Rectal smooth muscle tissue (tissue), 1 donor: Measurements from ENCODE around the gene BOD1L1.
A peak's percentile ranks its signal among the peaks of the same experiment; 100 is the strongest.

ENCODE experiments used
- H3K27ac ChIP-seq: one replicate; pipeline ENCODE4 v1.7.0; 2013; ENCODE audit warnings: low read depth, low read length, inconsistent platforms
- H3K27me3 ChIP-seq: one replicate; pipeline ENCODE4 v1.7.0; 2013; ENCODE audit warnings: low read length; ENCODE audit not compliant: control insufficient read depth, insufficient read depth
- H3K36me3 ChIP-seq: one replicate; pipeline ENCODE4 v1.7.0; 2013; ENCODE audit warnings: low read length; ENCODE audit not compliant: control insufficient read depth, insufficient read depth
- H3K4me1 ChIP-seq: one replicate; pipeline ENCODE4 v1.7.0; 2013; ENCODE audit warnings: low read length; ENCODE audit not compliant: control insufficient read depth, insufficient read depth
- H3K4me3 ChIP-seq: one replicate; pipeline ENCODE4 v1.7.0; 2013; ENCODE audit warnings: low read length
- H3K9ac ChIP-seq: one replicate; pipeline ENCODE4 v1.7.0; 2013; ENCODE audit warnings: low read length

The BOD1L1 gene

GRCh38 chr4:13642170-13642950 lies 14.8 kb upstream of the BOD1L1 start:
- Histone ChIP-seq H3K27me3 (no peaks in the 10 kb centered on the region), H3K4me1 (no peaks in the 10 kb centered on the region), H3K36me3 (no peaks in the 10 kb centered on the region), H3K4me3 (no peak overlapping the region), H3K27ac (no peak overlapping the region), H3K9ac (no peak overlapping the region)

DNA sequence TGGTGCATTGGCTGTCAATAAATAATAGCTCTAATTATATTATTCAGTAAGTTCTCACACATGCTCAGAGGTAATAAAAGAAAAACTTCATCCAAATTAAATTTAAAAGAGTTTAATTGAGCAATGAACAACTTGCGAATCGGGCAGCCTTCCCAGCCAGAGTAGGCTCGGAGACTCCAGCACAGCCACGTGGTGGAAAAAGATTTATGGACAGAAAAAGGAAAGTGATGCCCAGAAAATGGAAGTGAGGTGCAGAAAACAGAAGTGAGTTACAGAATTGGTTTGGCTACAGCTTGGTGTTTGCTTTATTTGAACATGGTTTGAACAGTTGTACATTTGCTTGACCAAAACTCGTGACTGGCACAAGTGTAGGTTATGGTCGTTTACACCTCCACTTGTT lies 13.6 kb upstream of the BOD1L1 start:
- no peaks in the 10 kb centered on the region for H3K36me3 ChIP-seq
- no peaks in the 10 kb centered on the region for H3K27me3 ChIP-seq
- H3K9ac ChIP-seq, result no peak overlapping the region
- H3K4me1 ChIP-seq, result no peaks in the 10 kb centered on the region
- no peak overlapping the region for H3K4me3 ChIP-seq
- H3K27ac ChIP-seq, result no peak overlapping the region

GRCh38 chr4:13640149-13640940 lies 12.8 kb upstream of the BOD1L1 start:
- Histone ChIP-seq H3K9ac (no peak overlapping the region), H3K27me3 (no peaks in the 10 kb centered on the region), H3K27ac (no peak overlapping the region), H3K4me3 (no peak overlapping the region), H3K4me1 (no peaks in the 10 kb centered on the region), H3K36me3 (no peaks in the 10 kb centered on the region)

GRCh38 chr4:13635286-13635799 lies 7.8 kb upstream of the BOD1L1 start:
- Histone ChIP-seq H3K27ac (no peak overlapping the region), H3K36me3 (no peaks in the 10 kb centered on the region), H3K4me3 (no peak overlapping the region), H3K4me1 (no peaks in the 10 kb centered on the region), H3K9ac (no peak overlapping the region), H3K27me3 (no peaks in the 10 kb centered on the region)

DNA sequence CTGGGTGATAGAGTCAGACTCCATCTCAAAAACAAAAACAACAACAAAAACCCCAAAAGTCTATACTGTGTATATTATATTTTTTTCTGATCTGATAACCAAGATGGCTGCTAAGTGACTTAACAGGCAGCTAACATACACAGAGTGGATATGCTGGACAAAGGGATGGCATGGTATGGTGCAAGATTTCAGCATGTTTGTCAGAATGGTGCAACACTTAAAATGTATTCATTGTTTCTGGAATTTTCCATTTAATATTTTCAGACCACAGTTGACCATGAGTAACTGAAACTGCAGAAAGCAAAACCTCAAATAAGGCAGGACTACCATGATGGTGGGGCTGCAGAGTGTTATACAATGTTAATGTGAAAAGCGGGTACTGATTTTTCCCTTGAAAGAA lies 6.1 kb upstream of the BOD1L1 start:
- Histone ChIP-seq H3K4me1 (no peaks in the 10 kb centered on the region), H3K27ac (no peak overlapping the region), H3K9ac (no peak overlapping the region), H3K36me3 (no peaks in the 10 kb centered on the region), H3K27me3 (no peaks in the 10 kb centered on the region), H3K4me3 (no peak overlapping the region)

- Histone ChIP-seq H3K9ac (peak overlapping the region; percentile 94), H3K4me3 (peak overlapping the region; percentile 98), H3K36me3 (no peaks in the 10 kb centered on the region), H3K27ac (peak overlapping the region; percentile 92), H3K27me3 (no peaks in the 10 kb centered on the region), H3K4me1 (peaks cover 11% of the 10 kb centered on the region)
Measured at GRCh38 chr4:13627178-13627605, 333 bp downstream of the BOD1L1 start.

DNA sequence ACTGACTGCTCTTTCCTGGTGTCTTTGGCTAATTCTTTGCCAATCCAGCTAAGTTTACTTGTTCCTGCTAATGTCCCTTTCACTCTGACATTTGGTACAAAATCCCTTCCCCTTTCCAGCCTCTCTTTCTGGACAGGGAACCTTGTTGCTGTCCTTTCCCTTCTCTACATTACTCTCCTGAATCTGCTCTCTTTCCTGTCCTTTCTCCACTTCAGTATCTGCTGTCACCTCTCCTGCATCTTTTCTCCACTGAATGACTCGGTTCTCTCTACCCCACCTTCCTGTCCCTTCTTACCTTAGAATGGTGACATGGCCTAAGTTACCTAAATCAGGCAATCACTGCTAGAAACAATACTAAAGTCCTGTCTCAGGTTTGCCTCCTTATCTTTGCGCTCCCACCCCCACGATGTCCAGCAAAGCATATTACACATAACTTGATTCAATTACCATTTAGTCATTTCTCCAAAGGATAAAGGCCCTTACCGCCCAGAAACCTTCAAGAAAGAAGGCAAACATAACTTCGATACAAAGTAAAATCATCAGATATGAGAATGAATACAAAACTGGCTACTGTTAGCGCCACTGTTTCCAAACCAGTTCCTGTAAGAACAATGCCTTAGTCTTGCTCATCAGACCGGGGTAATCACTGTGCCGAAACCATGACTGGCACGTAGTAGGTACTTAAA lies 890 bp downstream of the BOD1L1 start:
- H3K9ac ChIP-seq, result peak overlapping the region; percentile 57
- H3K4me3 ChIP-seq, result peak overlapping the region; percentile 98
- no peak overlapping the region for H3K27ac ChIP-seq
- peaks cover 11% of the 10 kb centered on the region for H3K4me1 ChIP-seq
- no peaks in the 10 kb centered on the region for H3K27me3 ChIP-seq
- no peaks in the 10 kb centered on the region for H3K36me3 ChIP-seq

- Histone ChIP-seq H3K27me3 (no peaks in the 10 kb centered on the region), H3K9ac (no peak overlapping the region), H3K4me3 (no peak overlapping the region), H3K4me1 (no peaks in the 10 kb centered on the region), H3K36me3 (peaks cover 13% of the 10 kb centered on the region), H3K27ac (no peak overlapping the region)
Measured at GRCh38 chr4:13618212-13618806, 9.2 kb downstream of the BOD1L1 start.

DNA sequence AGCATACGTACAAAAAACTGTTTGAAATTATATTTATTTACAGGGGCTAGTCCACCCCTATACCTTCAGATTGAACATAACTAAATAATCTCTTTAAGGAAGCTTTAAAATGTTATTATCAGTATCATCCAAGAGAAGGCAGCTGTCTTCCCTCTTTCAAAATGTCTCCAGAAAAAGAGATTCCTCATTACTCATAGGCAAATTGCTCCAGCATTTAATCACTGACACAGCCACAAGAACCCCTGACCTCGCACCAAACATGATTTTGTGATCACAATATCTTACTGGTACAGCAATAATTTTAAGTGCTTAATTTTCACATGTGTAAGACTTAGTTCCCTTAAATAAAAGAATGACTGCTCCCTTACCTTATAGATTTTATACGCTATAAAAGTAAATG lies 9.7 kb downstream of the BOD1L1 start:
- Histone ChIP-seq H3K27ac (no peak overlapping the region), H3K4me3 (no peak overlapping the region), H3K27me3 (no peaks in the 10 kb centered on the region), H3K36me3 (peaks cover 16% of the 10 kb centered on the region), H3K4me1 (no peaks in the 10 kb centered on the region), H3K9ac (no peak overlapping the region)

DNA sequence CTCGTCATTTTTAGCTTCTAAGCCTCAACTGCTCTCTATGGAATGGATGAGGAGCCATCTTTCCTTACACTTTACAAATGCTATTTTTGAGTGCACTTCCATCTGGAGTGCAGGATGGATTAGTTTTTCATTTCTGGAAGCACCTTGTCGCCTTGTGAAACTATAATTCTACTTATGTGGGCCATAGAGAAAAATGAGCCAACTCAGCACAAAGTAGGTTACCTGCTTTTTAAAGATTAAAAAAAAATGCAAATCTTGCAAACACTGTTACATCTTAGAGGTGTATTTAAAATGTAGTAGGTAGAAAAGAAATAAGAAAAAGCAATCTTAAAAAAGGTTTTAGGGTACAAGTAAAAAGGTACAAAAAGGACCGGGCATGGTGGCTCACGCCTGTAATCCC lies 10.9 kb downstream of the BOD1L1 start:
- peaks cover 23% of the 10 kb centered on the region for H3K36me3 ChIP-seq
- H3K27ac ChIP-seq, result no peak overlapping the region
- no peak overlapping the region for H3K4me3 ChIP-seq
- peaks cover 9% of the 10 kb centered on the region for H3K4me1 ChIP-seq
- no peak overlapping the region for H3K9ac ChIP-seq
- H3K27me3 ChIP-seq, result no peaks in the 10 kb centered on the region

- Histone ChIP-seq H3K27me3 (no peaks in the 10 kb centered on the region), H3K36me3 (peaks cover 23% of the 10 kb centered on the region), H3K4me1 (peaks cover 14% of the 10 kb centered on the region), H3K27ac (no peak overlapping the region), H3K9ac (no peak overlapping the region), H3K4me3 (no peak overlapping the region)
Measured at GRCh38 chr4:13615161-13615560, 12.4 kb downstream of the BOD1L1 start.

DNA sequence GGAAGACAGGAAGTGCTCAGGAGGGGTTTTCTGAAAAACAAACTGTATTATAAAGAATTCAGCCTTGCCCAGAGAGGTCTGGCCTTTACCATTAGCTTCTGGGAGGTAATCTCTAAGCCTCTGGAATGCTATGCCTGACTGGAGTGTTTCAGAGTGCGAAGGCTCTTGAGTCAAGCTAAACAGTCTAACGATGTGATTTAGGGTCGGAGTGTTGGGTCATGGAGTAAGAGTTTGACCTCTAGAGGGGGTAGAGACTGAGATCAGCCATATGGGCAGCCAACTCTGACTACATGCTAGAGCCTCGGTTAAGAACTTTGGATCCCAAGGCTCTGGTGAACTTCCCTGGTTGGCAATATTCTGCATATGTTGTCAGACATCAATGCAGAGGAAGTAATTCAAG lies 15.0 kb downstream of the BOD1L1 start:
- Histone ChIP-seq H3K27ac (peak overlapping the region; percentile 65), H3K27me3 (no peaks in the 10 kb centered on the region), H3K9ac (no peak overlapping the region), H3K4me1 (peaks cover 14% of the 10 kb centered on the region), H3K36me3 (peaks cover 22% of the 10 kb centered on the region), H3K4me3 (no peak overlapping the region)
